Measurements from ENCODE around the gene NCOA3. TPM values are rescaled to one million over a fixed set of nuclear protein-coding genes. Genes with fewer than 3 reads are reported as not detected.

NCOA3 gene
- total and polyA plus RNA-seq, 2 of the 8 experiments (the other 6 are each of a cell fraction or from before 2014, with no cell fraction given): 7.9 to 24.7 TPM

DNA sequence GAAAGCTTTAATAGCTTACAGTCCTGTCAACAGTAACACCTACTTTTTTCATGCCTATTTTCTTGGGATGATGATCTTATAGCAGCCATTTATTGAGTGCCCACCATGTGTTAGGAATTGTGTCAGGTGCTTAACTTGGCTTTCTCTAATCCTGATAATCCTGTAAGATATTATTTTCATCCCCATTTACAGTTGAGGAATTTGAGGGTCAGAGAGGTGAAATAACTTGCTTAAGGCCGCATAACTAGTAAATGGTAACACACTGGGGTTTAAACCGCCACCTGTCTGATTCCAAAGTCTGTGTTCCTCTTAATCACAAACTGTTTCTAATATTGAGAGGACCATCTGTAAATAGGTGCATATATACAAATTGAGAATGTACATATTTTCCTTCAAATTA is 55.5 kb downstream of the NCOA3 start:
- H3K4me3 ChIP-seq (ENCODE audit: extremely low read depth in 1 of 4, insufficient read depth in 2 of 4, low read depth in 3 of 4, low read length in 4 of 4): peak overlapping the region in 1 of 4 experiments; percentile 35; a peak in 1 of 8 replicates
- CTCF ChIA-PET (ENCODE audit: partially characterized antibody): interaction anchor here (0.7 kb wide), 1 partner anchor 53 kb away, joined by 3 read pairs; no protein-coding TSS in a partner anchor
- no peaks in the 10 kb centered on the region for H3K36me3 ChIP-seq (ENCODE audit: control insufficient read depth in 2 of 4, insufficient read depth in 4 of 4, low read length in 3 of 4)
- no peak overlapping the region for H3K23ac ChIP-seq (ENCODE audit: insufficient read length)
- H3K4ac ChIP-seq (replicated peaks; ENCODE audit: insufficient read length, low read depth, low read length): no peak overlapping the region
- POLR2A ChIA-PET (ENCODE audit: partially characterized antibody): interaction anchor here (0.7 kb wide), 1 partner anchor 1027 kb away, joined by 3 read pairs; no protein-coding TSS in a partner anchor
- H2AFZ ChIP-seq (ENCODE audit: low read length): no peak overlapping the region
- H3K79me2 ChIP-seq (ENCODE audit: control insufficient read depth in 1 of 2, insufficient read depth in 2 of 2, low read length in 2 of 2): peaks cover 6 to 64% of the 10 kb centered on the region in 2 experiments
- no peak overlapping the region for H2BK120ac ChIP-seq (replicated peaks; ENCODE audit: low read depth, low read length)
- no peak overlapping the region for H4K8ac ChIP-seq (ENCODE audit: extremely low read depth, insufficient read depth, low read length)
- no peak overlapping the region for H2BK5ac ChIP-seq (ENCODE audit: low read depth, low read length)
- no peak overlapping the region for H4K5ac ChIP-seq (ENCODE audit: insufficient read length, low read depth, low read length)
- peaks cover 2 to 14% (median 8%) of the 10 kb centered on the region in 4 experiments; a peak in 5 of 7 replicates for H3K4me1 ChIP-seq (replicated peaks in 1 of 4; ENCODE audit: control insufficient read depth in 3 of 4, insufficient read depth in 4 of 4, low read length in 3 of 4)
- no peaks in the 10 kb centered on the region for H4K20me1 ChIP-seq (replicated peaks in 1 of 2; ENCODE audit: control insufficient read depth in 1 of 2, insufficient read depth in 2 of 2, low read length in 2 of 2)
- H2BK20ac ChIP-seq (ENCODE audit: low read length): no peak overlapping the region
- FAIRE-seq (no peak), DNase-seq (ENCODE audit: low read depth in 1 of 2, low spot score in 2 of 2) (no peak)
- H2BK12ac ChIP-seq (ENCODE audit: low read depth, low read length): no peak overlapping the region
- H3K23me2 ChIP-seq (ENCODE audit: low read depth, low read length): no peaks in the 10 kb centered on the region
- no peak overlapping the region for H2BK15ac ChIP-seq (ENCODE audit: low read length)
- peak overlapping the region in 1 of 2 experiments; percentile 44; a peak in 2 of 4 replicates for H3K4me2 ChIP-seq (ENCODE audit: insufficient read depth in 1 of 2, low read depth in 2 of 2, low read length in 2 of 2)
- H4K91ac ChIP-seq (replicated peaks; ENCODE audit: insufficient read length, low read length): no peak overlapping the region
- no peak overlapping the region for H3K27ac ChIP-seq (ENCODE audit: low read depth, low read length)
- H3K56ac ChIP-seq (replicated peaks; ENCODE audit: insufficient read length, low read depth, low read length): no peak overlapping the region
- no peak overlapping the region for H3K14ac ChIP-seq (ENCODE audit: insufficient read length)
- H3K9ac ChIP-seq (replicated peaks in 1 of 4; ENCODE audit: extremely low read depth in 1 of 4, low read depth in 3 of 4, low read length in 3 of 4): no peak overlapping the region
- no peaks in the 10 kb centered on the region for H3K9me3 ChIP-seq (ENCODE audit: insufficient read depth in 2 of 2, low read depth in 1 of 2, low read length in 1 of 2)
- no peak overlapping the region for H3K18ac ChIP-seq (ENCODE audit: extremely low read depth, low read length)
- 0 out of 2 replicates have a peak, but pooled peaks cover 4% of the 10 kb centered on the region for H3K79me1 ChIP-seq (ENCODE audit: low read depth, low read length)
- 86% methylated on average over 2 of the region's 2 CpGs; no CpG with 5 or more reads in 1 of the 2 experiments for WGBS, 2 experiments (ENCODE audit: extremely low coverage in 1 of 2, insufficient coverage in 1 of 2, insufficient read length in 1 of 2, insufficient replicate concordance in 2 of 2, low coverage in 1 of 2, low lambda C conversion rate in 2 of 2, missing lambda C conversion rate in 1 of 2)
- no peaks in the 10 kb centered on the region for H3K27me3 ChIP-seq (replicated peaks in 1 of 4; ENCODE audit: control insufficient read depth in 3 of 4, extremely low read depth in 1 of 4, insufficient read depth in 3 of 4, low read length in 3 of 4)
- H2AK5ac ChIP-seq (ENCODE audit: low read depth, low read length): no peak overlapping the region
- no peak for TF ChIP-seq KDM5A (IDR thresholded peaks at IDR 0.05; ENCODE audit: low read length)
- TF ChIP-seq CREB1 (IDR thresholded peaks at IDR 0.05): no peak
- TF ChIP-seq BACH1 (IDR thresholded peaks at IDR 0.05; ENCODE audit: low read length): no peak
- TF ChIP-seq, protein P1, sequence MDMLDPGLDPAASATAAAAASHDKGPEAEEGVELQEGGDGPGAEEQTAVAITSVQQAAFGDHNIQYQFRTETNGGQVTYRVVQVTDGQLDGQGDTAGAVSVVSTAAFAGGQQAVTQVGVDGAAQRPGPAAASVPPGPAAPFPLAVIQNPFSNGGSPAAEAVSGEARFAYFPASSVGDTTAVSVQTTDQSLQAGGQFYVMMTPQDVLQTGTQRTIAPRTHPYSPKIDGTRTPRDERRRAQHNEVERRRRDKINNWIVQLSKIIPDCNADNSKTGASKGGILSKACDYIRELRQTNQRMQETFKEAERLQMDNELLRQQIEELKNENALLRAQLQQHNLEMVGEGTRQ (IDR thresholded peaks at IDR 0.05; ENCODE audit: low read length): no peak
- TF ChIP-seq NANOG (IDR thresholded peaks at IDR 0.05; ENCODE audit: insufficient read depth, low read depth, low read length, poor library complexity, severe bottlenecking): no peak
- no peak for TF ChIP-seq POU5F1 (IDR thresholded peaks at IDR 0.05; ENCODE audit: low read depth, low read length)
- no peak for TF ChIP-seq RBBP5 (IDR thresholded peaks at IDR 0.05; ENCODE audit: borderline replicate concordance, low read depth, low read length)
